K562 (cell line): ENCODE measurements around the gene NDUFA3. TPM values are rescaled to one million over a fixed set of nuclear protein-coding genes. Genes with fewer than 3 reads are reported as not detected.

ENCODE experiments used
- ATF3 ChIP-seq, 2 experiments: fragments of 450-650 bp in 1 of 2; sonication (generic) in 1 of 2; formaldehyde crosslinking in 1 of 2; IDR thresholded peaks in 1 of 2; conservative IDR thresholded peaks in 1 of 2; 2 replicates each; pipeline versions ENCODE4 v1.6.1 to v1.8.1; 2016 to 2023; ENCODE audit warnings: mild to moderate bottlenecking in 2 of 2, moderate library complexity in 2 of 2, inconsistent platforms in 1 of 2, missing genetic modification reagents in 1 of 2
- CBFB ChIP-seq: sonication (generic); formaldehyde crosslinking; IDR thresholded peaks from 2 replicates; pipeline ENCODE4 v1.4.0; 2020; ENCODE audit warnings: mild to moderate bottlenecking, missing genetic modification reagents
- COPS2 ChIP-seq: fragments of 450-650 bp; conservative IDR thresholded peaks from 2 replicates; pipeline ENCODE4 v1.6.1; 2016; ENCODE audit warnings: mild to moderate bottlenecking, moderate library complexity
- CREB3L1 ChIP-seq: fragments of 450-650 bp; IDR thresholded peaks from 2 replicates; pipeline ENCODE4 v1.6.1; 2014; ENCODE audit warnings: low read depth, mild to moderate bottlenecking, moderate library complexity, borderline replicate concordance
- CREM ChIP-seq: IDR thresholded peaks from 2 replicates; pipeline ENCODE4 v1.6.1; 2014; ENCODE audit warnings: antibody characterized with exemption, low read depth
- DPF2 ChIP-seq: fragments of 450-650 bp; IDR thresholded peaks from 2 replicates; pipeline ENCODE4 v1.6.1; 2016
- EP300 ChIP-seq: IDR thresholded peaks from 2 replicates; pipeline ENCODE4 v1.6.1; 2012; ENCODE audit warnings: low read length, improper control_type of control experiment
- ERF ChIP-seq: fragments of 450-650 bp; formaldehyde crosslinking; IDR thresholded peaks from 2 replicates; pipeline ENCODE4 v1.4.0; 2020; ENCODE audit warnings: mild to moderate bottlenecking, mixed read lengths
- FOXA1 ChIP-seq: fragments of 450-650 bp; IDR thresholded peaks from 2 replicates; pipeline ENCODE4 v1.6.1; 2016; ENCODE audit warnings: mild to moderate bottlenecking, borderline replicate concordance
- GMEB1 ChIP-seq: fragments of 250-450 bp; sonication (Bioruptor Pico); IDR thresholded peaks from 2 replicates; pipeline ENCODE4 v1.4.0; 2020; ENCODE audit warnings: mild to moderate bottlenecking
- GTF2B ChIP-seq: IDR thresholded peaks from 2 replicates; pipeline ENCODE4 v1.6.1; 2011; ENCODE audit not compliant: insufficient read length; ENCODE audit errors: extremely low read depth
- KLF10 ChIP-seq: fragments of 250-450 bp; sonication (Bioruptor Pico); IDR thresholded peaks from 2 replicates; pipeline ENCODE4 v1.6.1; 2021; ENCODE audit warnings: matching md5 sums
- NEUROD1 ChIP-seq: fragments of 150-350 bp; IDR thresholded peaks from 2 replicates; pipeline ENCODE4 v1.6.1; 2014; ENCODE audit warnings: borderline replicate concordance, low read length, low read depth; ENCODE audit not compliant: partially characterized antibody
- NFIC ChIP-seq: fragments of 450-650 bp; IDR thresholded peaks from 2 replicates; pipeline ENCODE4 v1.6.1; 2017; ENCODE audit warnings: mild to moderate bottlenecking, inconsistent platforms
- NFRKB ChIP-seq: fragments of 450-650 bp; IDR thresholded peaks from 2 replicates; pipeline ENCODE4 v1.6.1; 2016; ENCODE audit warnings: low read depth
- SAP30 ChIP-seq: fragments of 200-600 bp; sonication (generic); IDR thresholded peaks from 2 replicates; pipeline ENCODE4 v1.6.1; 2012; ENCODE audit warnings: borderline replicate concordance, low read depth, mild to moderate bottlenecking, moderate library complexity, low read length, control low read depth, inconsistent platforms; ENCODE audit not compliant: insufficient read depth, poor library complexity, severe bottlenecking
- SIN3B ChIP-seq: fragments of 450-650 bp; IDR thresholded peaks from 2 replicates; pipeline ENCODE4 v1.6.1; 2017; ENCODE audit warnings: low read depth, mild to moderate bottlenecking, moderate library complexity
- SLC30A9 ChIP-seq: fragments of 250-450 bp; sonication (Bioruptor Pico); IDR thresholded peaks from 2 replicates; pipeline ENCODE4 v1.8.0; 2022; ENCODE audit warnings: mild to moderate bottlenecking, moderate library complexity
- SREBF2 ChIP-seq: sonication (generic); formaldehyde crosslinking; IDR thresholded peaks from 2 replicates; pipeline ENCODE4 v1.4.0; 2020; ENCODE audit warnings: mild to moderate bottlenecking, missing genetic modification reagents
- TEAD2 ChIP-seq: fragments of 450-650 bp; IDR thresholded peaks from 2 replicates; pipeline ENCODE4 v1.6.1; 2016; ENCODE audit warnings: missing genetic modification characterization, control low read depth, missing compliant biosample characterization
- ZNF239 ChIP-seq: fragments of 250-450 bp; sonication (Bioruptor Pico); IDR thresholded peaks from 2 replicates; pipeline ENCODE4 v1.4.0; 2020; ENCODE audit warnings: mild to moderate bottlenecking
- ZNF384 ChIP-seq: IDR thresholded peaks from 2 replicates; pipeline ENCODE4 v1.6.1; 2012; ENCODE audit warnings: low read depth, low read length, improper control_type of control experiment
- ZNF561 ChIP-seq: fragments of 450-650 bp; formaldehyde crosslinking; conservative IDR thresholded peaks from 2 replicates; pipeline ENCODE4 v1.4.0; 2020; ENCODE audit warnings: mild to moderate bottlenecking, moderate library complexity
- ZNF830 ChIP-seq: fragments of 250-450 bp; sonication (Bioruptor Pico); IDR thresholded peaks from 2 replicates; pipeline ENCODE4 v1.5.0; 2021; ENCODE audit warnings: mild to moderate bottlenecking
- polyA plus RNA-seq, 8 experiments: library from polyadenylated mRNA; depleted of rRNA in 4 of 8; stranded (reverse) in 5 of 8; unstranded in 3 of 8; fragments of >200 nt; fragmentation: Nextera tagmentation in 2 of 8; fragmentation: Illumina TruSeq in 1 of 8; extraction: Ambion mirVana in 2 of 8; extraction: Trizol in 1 of 8; gene quantifications; 2 replicates each; pipeline versions ENCODE4 v1.2.1 to v1.2.3, GENCODE V29; 2011 to 2014; ENCODE audit warnings: inconsistent platforms in 1 of 8, missing spikeins in 1 of 8
- total RNA-seq, 7 experiments: library from RNA; depleted of rRNA in 6 of 7; stranded (reverse); fragments of >200 nt in 6 of 7; fragmentation: Illumina TruSeq in 2 of 7; extraction: Trizol in 2 of 7; gene quantifications; 2 replicates each; pipeline versions ENCODE4 v1.2.1 to v1.2.3, GENCODE V29; 2011 to 2021; ENCODE audit warnings: low replicate concordance in 1 of 7

NDUFA3 gene
- total and polyA plus RNA-seq, 9 of the 15 experiments (the other 6 are each of a cell fraction or from before 2014, with no cell fraction given) = 39.2 to 279 (median 138) TPM

GRCh38 chr19:54115109-54116063 lies 12.7 kb downstream of the NDUFA3 start, which contains the start of the genes PRPF31 and TFPT (continued):
- TF ChIP-seq CBFB (CRISPR knock-in tag) = peak; percentile 88; the same call in 1 of the 2 replicates
- no peak for TF ChIP-seq SAP30
- TF ChIP-seq EP300 = peak; percentile 57
- no peak for TF ChIP-seq GTF2B
- TF ChIP-seq NFIC = peak; percentile 64
- TF ChIP-seq ERF = peak; percentile 58; the same call in 1 of the 2 replicates
- TF ChIP-seq CREB3L1 = peak; percentile 98
- peak; percentile 93 for TF ChIP-seq GMEB1 (CRISPR knock-in tag)
- TF ChIP-seq KLF10 = no peak
- TF ChIP-seq ZNF830 (CRISPR knock-in tag) = 0 out of 2 replicates have a peak, but pooled peaks have one; percentile 84
- peak; percentile 92 for TF ChIP-seq NFRKB
- TF ChIP-seq SREBF2 (CRISPR knock-in tag) = no peak
- TF ChIP-seq DPF2 = 0 out of 2 replicates have a peak, but pooled peaks have one; percentile 41
- no peak for TF ChIP-seq FOXA1
- no peak for TF ChIP-seq SLC30A9
- TF ChIP-seq ZNF239 (CRISPR knock-in tag) = no peak
- peak; percentile 79 for TF ChIP-seq ZNF384
- no peak for TF ChIP-seq ZNF561 (CRISPR knock-in tag)
- peak; percentile 98 for TF ChIP-seq SIN3B
- TF ChIP-seq NEUROD1 = peak; percentile 64
- peak; percentile 27; the same call in 1 of the 2 replicates for TF ChIP-seq ATF3 (IDR thresholded peaks at IDR 0.05)
- peak; percentile 84; the same call in 1 of the 2 replicates for TF ChIP-seq ATF3 (CRISPR knock-in tag; conservative IDR thresholded peaks at IDR 0.05)
- TF ChIP-seq CREM = peak; percentile 99
- no peak for TF ChIP-seq TEAD2 (tag)
- TF ChIP-seq COPS2 = no peak
